K562 (cell line): ENCODE results near the gene NQO2. TPM values are rescaled to one million over a fixed set of nuclear protein-coding genes. Genes with fewer than 3 reads are reported as not detected.

Source experiments
- ATAC-seq: fragments of 200-7000 bp; cut with Tn5 transposase; 3 replicates; pipeline ENCODE4 v1.9.1; 2020; ENCODE audit warnings: moderate library complexity
- BruUV-seq: library from RNA; stranded (reverse); fragments of 400-500 nt; replicated peaks from 2 replicates; lab custom pipeline; 2021; lab: Mats Ljungman, UMichigan
- CTCF ChIA-PET: fragments of 300-600 bp; formaldehyde crosslinking; extraction: SDS; loops from one replicate; lab custom pipeline; 2021; ENCODE audit warnings: low intra/inter-chr PET ratio; lab: Yijun Ruan, JAX
- POLR2A ChIA-PET: fragments of 300-600, 350-650 bp; sonication (Branson Sonifier 250); formaldehyde crosslinking; extraction: SDS; loops from one replicate; lab custom pipeline; 2021; ENCODE audit warnings: antibody characterized with exemption, inconsistent platforms; lab: Yijun Ruan, JAX
- DNase-seq, 4 experiments: peaks; one replicate each; pipeline versions ENCODE4 v3.0.0 to v3.0.0-alpha.2; 2011 to 2018; ENCODE audit warnings: low spot score in 3 of 4, mixed read lengths in 3 of 4; ENCODE audit errors: extremely low read depth in 1 of 4
- FAIRE-seq: peaks from 2 replicates; lab custom pipeline; 2011; peaks lifted over from hg19 to GRCh38; lab: Jason Lieb, UNC
- H2AFZ ChIP-seq: 2 replicates; pipeline ENCODE4 v1.6.0; 2011; ENCODE audit warnings: low read depth, low read length, control low read depth, inconsistent platforms
- H3K27ac ChIP-seq: fragments of 200-600 bp; 3 replicates; pipeline ENCODE4 v1.8.0; 2011; ENCODE audit warnings: low read depth, mild to moderate bottlenecking, control low read depth, inconsistent platforms, low read length, moderate library complexity, mixed read lengths; ENCODE audit errors: extremely low read depth
- H3K27me3 ChIP-seq, 2 experiments: fragments of 300-600 bp in 1 of 2; 2 replicates in 1 of 2; 3 replicates in 1 of 2; pipeline versions ENCODE4 v1.6.0 to v1.8.0; 2011; ENCODE audit warnings: inconsistent platforms in 2 of 2, low read length in 2 of 2, mild to moderate bottlenecking in 1 of 2, mixed read lengths in 1 of 2, moderate library complexity in 1 of 2; ENCODE audit not compliant: control insufficient read depth in 2 of 2, insufficient read depth in 2 of 2
- H3K36me3 ChIP-seq: fragments of 300-600 bp; 3 replicates; pipeline ENCODE4 v1.8.0; 2011; ENCODE audit warnings: mild to moderate bottlenecking, low read length, inconsistent platforms; ENCODE audit not compliant: control insufficient read depth, insufficient read depth
- H3K4me1 ChIP-seq, 2 experiments: fragments of 200-600 bp in 1 of 2; replicated peaks in 1 of 2; 2 replicates in 1 of 2; 3 replicates in 1 of 2; pipeline versions ENCODE4 v1.5.1 to v1.8.0; 2011; ENCODE audit warnings: inconsistent platforms in 2 of 2, low read length in 2 of 2, mild to moderate bottlenecking in 1 of 2, mixed read lengths in 1 of 2, moderate library complexity in 1 of 2; ENCODE audit not compliant: control insufficient read depth in 2 of 2, insufficient read depth in 2 of 2
- H3K4me2 ChIP-seq: 2 replicates; pipeline ENCODE4 v1.6.1; 2011; ENCODE audit warnings: low read length, control low read depth, inconsistent platforms, mixed read lengths; ENCODE audit not compliant: insufficient read depth
- H3K4me3 ChIP-seq: fragments of 200-600 bp; sonication (generic), shearing (Covaris generic); 2 replicates; pipeline ENCODE4 v1.5.1; 2016; ENCODE audit warnings: control low read depth, inconsistent platforms
- H3K79me2 ChIP-seq: fragments of 200-600 bp; 3 replicates; pipeline ENCODE4 v1.8.0; 2011; ENCODE audit warnings: low read length, inconsistent platforms; ENCODE audit not compliant: control insufficient read depth, insufficient read depth
- H3K9ac ChIP-seq, 2 experiments: 2 replicates each; pipeline versions ENCODE4 v1.6.0 to v1.6.1; 2011; ENCODE audit warnings: low read depth in 2 of 2, low read length in 2 of 2, control low read depth in 1 of 2, inconsistent platforms in 1 of 2, mild to moderate bottlenecking in 1 of 2, mixed read lengths in 1 of 2; ENCODE audit not compliant: insufficient read depth in 1 of 2
- H3K9me1 ChIP-seq: one replicate; pipeline ENCODE4 v1.6.0; 2011; ENCODE audit warnings: inconsistent platforms, mild to moderate bottlenecking, low read length, moderate library complexity; ENCODE audit not compliant: control insufficient read depth, insufficient read depth
- H3K9me3 ChIP-seq: replicated peaks from 2 replicates; pipeline ENCODE4 v1.5.1; 2011; ENCODE audit warnings: low read depth, low read length, inconsistent platforms; ENCODE audit not compliant: control insufficient read depth, insufficient read depth
- H4K20me1 ChIP-seq: replicated peaks from 2 replicates; pipeline ENCODE4 v1.6.1; 2011; ENCODE audit warnings: low read length, inconsistent platforms, mixed read lengths; ENCODE audit not compliant: control insufficient read depth, insufficient read depth
- CREM ChIP-seq: IDR thresholded peaks from 2 replicates; pipeline ENCODE4 v1.6.1; 2014; ENCODE audit warnings: antibody characterized with exemption, low read depth
- FOXA3 ChIP-seq, 2 experiments: fragments of 450-650 bp in 1 of 2; sonication (generic) in 1 of 2; formaldehyde crosslinking; IDR thresholded peaks in 1 of 2; conservative IDR thresholded peaks in 1 of 2; 2 replicates each; pipeline versions ENCODE4 v1.4.0 to v1.8.0; 2020 to 2022; ENCODE audit warnings: mild to moderate bottlenecking in 2 of 2, missing genetic modification reagents in 1 of 2
- HNRNPLL ChIP-seq: fragments of 200-400 bp; formaldehyde crosslinking; IDR thresholded peaks from 2 replicates; pipeline ENCODE4 v1.6.1; 2017; ENCODE audit warnings: low read length, low read depth, mild to moderate bottlenecking; ENCODE audit not compliant: poor library complexity, severe bottlenecking
- ILK ChIP-seq: fragments of 450-650 bp; IDR thresholded peaks from 2 replicates; pipeline ENCODE4 v1.6.1; 2016; ENCODE audit warnings: missing genetic modification characterization, low read depth, mild to moderate bottlenecking, missing compliant biosample characterization, moderate library complexity, borderline replicate concordance
- KDM2B ChIP-seq: fragments of 250-450 bp; sonication (Bioruptor Pico); IDR thresholded peaks from 2 replicates; pipeline ENCODE4 v1.8.0; 2021; ENCODE audit warnings: mild to moderate bottlenecking, moderate library complexity
- KDM4B ChIP-seq, 2 experiments: fragments of 450-650 bp in 1 of 2; sonication (generic) in 1 of 2; IDR thresholded peaks; 2 replicates each; pipeline ENCODE4 v1.6.1; 2016 to 2017; ENCODE audit warnings: borderline replicate concordance in 2 of 2, antibody characterized with exemption in 1 of 2, low read depth in 1 of 2, mild to moderate bottlenecking in 1 of 2
- MCM3 ChIP-seq: fragments of 450-650 bp; IDR thresholded peaks from 2 replicates; pipeline ENCODE4 v1.6.1; 2016
- NRF1 ChIP-seq, 2 experiments: fragments of 450-650 bp; IDR thresholded peaks in 1 of 2; conservative IDR thresholded peaks in 1 of 2; 2 replicates each; pipeline ENCODE4 v1.6.1; 2014; ENCODE audit warnings: mild to moderate bottlenecking in 2 of 2
- NUFIP1 ChIP-seq: fragments of 450-650 bp; IDR thresholded peaks from 2 replicates; pipeline ENCODE4 v1.6.1; 2018; ENCODE audit not compliant: partially characterized antibody
- SPI1 ChIP-seq: IDR thresholded peaks from 2 replicates; pipeline ENCODE4 v1.6.1; 2011; ENCODE audit warnings: low read depth, low read length, control low read depth, borderline replicate concordance
- SUPT5H ChIP-seq: fragments of 450-650 bp; IDR thresholded peaks from 2 replicates; pipeline ENCODE4 v1.6.1; 2016
- ZNF217 ChIP-seq: sonication (generic); formaldehyde crosslinking; IDR thresholded peaks from 2 replicates; pipeline ENCODE4 v1.8.0; 2022; ENCODE audit warnings: mild to moderate bottlenecking, missing genetic modification reagents
- WGBS: fragments of 100-300 bp; shearing (Covaris generic); methylation state at CpG from one replicate; pipeline ENCODE4 v1.1.6; 2016; ENCODE audit warnings: low coverage, mixed read lengths; ENCODE audit not compliant: insufficient coverage; ENCODE audit errors: missing lambda C conversion rate; 5-methylcytosine and 5-hydroxymethylcytosine counted together
- in situ Hi-C: fragments of 300-500 bp; cut with MboI; formaldehyde crosslinking; loops from 4 replicates; pipeline ENCODE4 v1.15.0; 2018; ENCODE audit warnings: inconsistent platforms, mixed read lengths
- intact Hi-C: fragments of 100-400 bp; cut with micrococcal nuclease; formaldehyde crosslinking; loops from 2 replicates; pipeline ENCODE4 v1.14.2; 2022
- polyA plus RNA-seq, 8 experiments: library from polyadenylated mRNA; depleted of rRNA in 4 of 8; stranded (reverse) in 5 of 8; unstranded in 3 of 8; fragments of >200 nt; fragmentation: Nextera tagmentation in 2 of 8; fragmentation: Illumina TruSeq in 1 of 8; extraction: Ambion mirVana in 2 of 8; extraction: Trizol in 1 of 8; gene quantifications; 2 replicates each; pipeline versions ENCODE4 v1.2.1 to v1.2.3, GENCODE V29; 2011 to 2014; ENCODE audit warnings: inconsistent platforms in 1 of 8, missing spikeins in 1 of 8
- total RNA-seq, 7 experiments: library from RNA; depleted of rRNA in 6 of 7; stranded (reverse); fragments of >200 nt in 6 of 7; fragmentation: Illumina TruSeq in 2 of 7; extraction: Trizol in 2 of 7; gene quantifications; 2 replicates each; pipeline versions ENCODE4 v1.2.1 to v1.2.3, GENCODE V29; 2011 to 2021; ENCODE audit warnings: low replicate concordance in 1 of 7
- TF ChIP-seq, protein P1 (sequence below): fragments of 450-650 bp; IDR thresholded peaks from 2 replicates; pipeline ENCODE4 v1.6.1; 2017; ENCODE audit warnings: mild to moderate bottlenecking, moderate library complexity
- TF ChIP-seq, protein P2 (sequence below): conservative IDR thresholded peaks from 2 replicates; pipeline ENCODE4 v1.6.1; 2011; ENCODE audit warnings: low read depth, mild to moderate bottlenecking, low read length; ENCODE audit not compliant: control insufficient read depth
- TF ChIP-seq, protein P3 (sequence below): sonication (generic); formaldehyde crosslinking; IDR thresholded peaks from 2 replicates; pipeline ENCODE4 v1.8.0; 2022; ENCODE audit warnings: missing genetic modification reagents, mild to moderate bottlenecking, moderate library complexity, borderline replicate concordance
- TF ChIP-seq, protein P4 (sequence below): sonication (generic); formaldehyde crosslinking; IDR thresholded peaks from 2 replicates; pipeline ENCODE4 v1.9.0; 2022; ENCODE audit warnings: mild to moderate bottlenecking, missing genetic modification reagents

Gene NQO2
- total and polyA plus RNA-seq, 9 of the 15 experiments (the other 6 are each of a cell fraction or from before 2014, with no cell fraction given): 54.6 to 214 (median 116) TPM

DNA sequence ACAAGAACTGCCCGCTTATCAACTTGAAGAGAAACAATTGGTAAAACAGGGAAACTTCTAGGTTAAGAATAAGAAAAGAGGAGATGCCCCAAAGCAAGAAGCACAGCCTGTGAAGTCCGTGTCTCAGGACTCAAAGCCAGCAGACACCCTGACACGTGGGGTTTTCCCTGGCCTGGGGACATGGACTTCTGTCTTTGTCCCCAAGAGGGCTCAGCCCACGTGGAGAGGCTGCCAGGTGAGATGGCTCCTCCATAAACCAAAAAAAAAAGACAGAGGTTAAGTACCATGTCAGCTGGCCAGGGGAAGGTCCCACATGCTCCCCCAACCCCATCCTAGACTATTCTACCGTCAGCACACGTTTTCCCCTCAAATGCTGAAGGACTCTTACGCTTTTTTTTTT is 38.2 kb upstream of the NQO2 start:
- in situ Hi-C loops: no loop called here
- Histone ChIP-seq H3K4me1 (peaks cover 38 to 46% of the 10 kb centered on the region in 2 experiments), H3K4me2 (no peak overlapping the region; the same call in 1 of the 2 replicates), H3K9me1 (no peaks in the 10 kb centered on the region), H3K79me2 (peaks cover 76% of the 10 kb centered on the region), H4K20me1 (no peaks in the 10 kb centered on the region), H3K9ac (peak overlapping the region; percentile 3 to 82; a peak in 1 of 4 replicates), H3K27ac (no peak overlapping the region), H2AFZ (no peak overlapping the region), H3K4me3 (no peak overlapping the region), H3K27me3 (no peaks in the 10 kb centered on the region), H3K36me3 (peaks cover 36% of the 10 kb centered on the region), H3K9me3 (no peaks in the 10 kb centered on the region)
- no TSS peak for BruUV-seq
- CTCF ChIA-PET: no interaction called here
- DNase-seq (no peak), FAIRE-seq (no peak), ATAC-seq (no peak)
- intact Hi-C loops: no loop called here
- POLR2A ChIA-PET: interaction anchor here (1.5 kb wide), 1 partner anchor 120 kb away, joined by 5 read pairs; the partner anchor contains the start of gene SERPINB1
- 42% methylated on average over 7 of the region's 7 CpGs for WGBS
- no peak for TF ChIP-seq ZNF217 (CRISPR knock-in tag)
- no peak for TF ChIP-seq KDM4B (IDR thresholded peaks at IDR 0.05; ENCODE audit: borderline replicate concordance in 2 of 2, low read depth in 1 of 2)
- no peak for TF ChIP-seq KDM2B
- no peak for TF ChIP-seq MCM3
- TF ChIP-seq SUPT5H: 0 out of 2 replicates have a peak, but pooled peaks have one; percentile 23
- no peak for TF ChIP-seq CREM
- TF ChIP-seq, protein P1, sequence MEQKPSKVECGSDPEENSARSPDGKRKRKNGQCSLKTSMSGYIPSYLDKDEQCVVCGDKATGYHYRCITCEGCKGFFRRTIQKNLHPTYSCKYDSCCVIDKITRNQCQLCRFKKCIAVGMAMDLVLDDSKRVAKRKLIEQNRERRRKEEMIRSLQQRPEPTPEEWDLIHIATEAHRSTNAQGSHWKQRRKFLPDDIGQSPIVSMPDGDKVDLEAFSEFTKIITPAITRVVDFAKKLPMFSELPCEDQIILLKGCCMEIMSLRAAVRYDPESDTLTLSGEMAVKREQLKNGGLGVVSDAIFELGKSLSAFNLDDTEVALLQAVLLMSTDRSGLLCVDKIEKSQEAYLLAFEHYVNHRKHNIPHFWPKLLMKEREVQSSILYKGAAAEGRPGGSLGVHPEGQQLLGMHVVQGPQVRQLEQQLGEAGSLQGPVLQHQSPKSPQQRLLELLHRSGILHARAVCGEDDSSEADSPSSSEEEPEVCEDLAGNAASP: no peak
- TF ChIP-seq NRF1 (conservative IDR thresholded peaks at IDR 0.05 in 1 of 2, IDR thresholded peaks at IDR 0.05 in 1 of 2): no peak
- no peak for TF ChIP-seq SPI1
- TF ChIP-seq NUFIP1: no peak
- no peak for TF ChIP-seq FOXA3 (CRISPR knock-in tag; conservative IDR thresholded peaks at IDR 0.05 in 1 of 2, IDR thresholded peaks at IDR 0.05 in 1 of 2)
- TF ChIP-seq, protein P2, sequence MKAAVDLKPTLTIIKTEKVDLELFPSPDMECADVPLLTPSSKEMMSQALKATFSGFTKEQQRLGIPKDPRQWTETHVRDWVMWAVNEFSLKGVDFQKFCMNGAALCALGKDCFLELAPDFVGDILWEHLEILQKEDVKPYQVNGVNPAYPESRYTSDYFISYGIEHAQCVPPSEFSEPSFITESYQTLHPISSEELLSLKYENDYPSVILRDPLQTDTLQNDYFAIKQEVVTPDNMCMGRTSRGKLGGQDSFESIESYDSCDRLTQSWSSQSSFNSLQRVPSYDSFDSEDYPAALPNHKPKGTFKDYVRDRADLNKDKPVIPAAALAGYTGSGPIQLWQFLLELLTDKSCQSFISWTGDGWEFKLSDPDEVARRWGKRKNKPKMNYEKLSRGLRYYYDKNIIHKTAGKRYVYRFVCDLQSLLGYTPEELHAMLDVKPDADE: no peak
- TF ChIP-seq, protein P3, sequence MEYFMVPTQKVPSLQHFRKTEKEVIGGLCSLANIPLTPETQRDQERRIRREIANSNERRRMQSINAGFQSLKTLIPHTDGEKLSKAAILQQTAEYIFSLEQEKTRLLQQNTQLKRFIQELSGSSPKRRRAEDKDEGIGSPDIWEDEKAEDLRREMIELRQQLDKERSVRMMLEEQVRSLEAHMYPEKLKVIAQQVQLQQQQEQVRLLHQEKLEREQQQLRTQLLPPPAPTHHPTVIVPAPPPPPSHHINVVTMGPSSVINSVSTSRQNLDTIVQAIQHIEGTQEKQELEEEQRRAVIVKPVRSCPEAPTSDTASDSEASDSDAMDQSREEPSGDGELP: no peak
- TF ChIP-seq, protein P4, sequence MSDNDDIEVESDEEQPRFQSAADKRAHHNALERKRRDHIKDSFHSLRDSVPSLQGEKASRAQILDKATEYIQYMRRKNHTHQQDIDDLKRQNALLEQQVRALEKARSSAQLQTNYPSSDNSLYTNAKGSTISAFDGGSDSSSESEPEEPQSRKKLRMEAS (CRISPR knock-in tag): peak; percentile 25; the same call in 1 of the 2 replicates
- TF ChIP-seq ILK (tag): no peak
- no peak for TF ChIP-seq HNRNPLL
- TF ChIP-seq, all 486 proteins: peak for 2
